Spinal cord (tissue), 10 donors: ENCODE measurements around the gene SYNRG. TPM values are rescaled to one million over a fixed set of nuclear protein-coding genes. Genes with fewer than 3 reads are reported as not detected.

Experiments used
- DNase-seq, 6 donors: peaks; one replicate each; pipeline versions ENCODE4 v3.0.0 to v3.0.0-alpha.2; 2013 to 2015; ENCODE audit warnings: low spot score in 6 of 6, low read depth in 4 of 6
- H3K27ac ChIP-seq: one replicate; pipeline ENCODE4 v1.5.1; 2013; ENCODE audit warnings: low read depth, low read length, control low read depth
- H3K27me3 ChIP-seq: one replicate; pipeline ENCODE4 v1.6.1; 2013; ENCODE audit warnings: low read length; ENCODE audit not compliant: control insufficient read depth, insufficient read depth
- H3K36me3 ChIP-seq: one replicate; pipeline ENCODE4 v1.6.1; 2013; ENCODE audit warnings: low read length; ENCODE audit not compliant: control insufficient read depth, insufficient read depth
- H3K4me1 ChIP-seq: one replicate; pipeline ENCODE4 v1.6.1; 2013; ENCODE audit warnings: low read length; ENCODE audit not compliant: control insufficient read depth, insufficient read depth
- H3K4me3 ChIP-seq: one replicate; pipeline ENCODE4 v1.5.1; 2013; ENCODE audit warnings: low read depth, low read length, control low read depth
- H3K9me3 ChIP-seq: one replicate; pipeline ENCODE4 v1.6.1; 2013; ENCODE audit warnings: low read length; ENCODE audit not compliant: control insufficient read depth, insufficient read depth
- WGBS: methylation state at CpG from one replicate; pipeline ENCODE4 v1.1.5; 2013; ENCODE audit warnings: missing lambda C conversion rate; ENCODE audit not compliant: insufficient coverage; 5-methylcytosine and 5-hydroxymethylcytosine counted together
- polyA plus RNA-seq, 2 donors: library from polyadenylated mRNA; unstranded; fragments of 120-200 nt; gene quantifications; one replicate each; pipeline ENCODE4 v1.2.1, GENCODE V29; 2013; ENCODE audit not compliant: insufficient read length in 2 of 2
- small RNA-seq: library from RNA; depleted of rRNA; stranded (forward); fragments of <200 nt; gene quantifications from one replicate; pipeline ENCODE3, GENCODE V24; 2014; ENCODE audit warnings: low replicate concordance
- total RNA-seq, 2 donors: library from RNA; depleted of rRNA in 1 of 2; stranded (reverse); fragments of 120-200 nt in 1 of 2; fragments of >200 nt in 1 of 2; gene quantifications; one replicate each; pipeline versions ENCODE4 v1.2.3 to v1.2.4, GENCODE V29; 2013 to 2014
- donor health status: healthy.

SYNRG gene
- total and polyA plus RNA-seq, 4 donors = 22.6 to 37.0 (median 32.6) TPM

GRCh38 chr17:37466471-37466870 is 142.7 kb downstream of the SYNRG start:
- no peaks in the 10 kb centered on the region for H3K27me3 ChIP-seq
- H3K36me3 ChIP-seq = peaks cover 28% of the 10 kb centered on the region
- no peak for DNase-seq
- no peaks in the 10 kb centered on the region for H3K9me3 ChIP-seq
- H3K4me1 ChIP-seq = no peaks in the 10 kb centered on the region
- no peak overlapping the region for H3K4me3 ChIP-seq
- no CpG with 5 or more reads among the region's 1 CpG for WGBS
- H3K27ac ChIP-seq = no peak overlapping the region

- Histone ChIP-seq H3K4me3 (no peak overlapping the region), H3K27me3 (no peaks in the 10 kb centered on the region), H3K4me1 (no peaks in the 10 kb centered on the region), H3K36me3 (peaks cover 22% of the 10 kb centered on the region), H3K27ac (no peak overlapping the region), H3K9me3 (no peaks in the 10 kb centered on the region)
- WGBS = 100% methylated on average over 3 of the region's 7 CpGs
- DNase-seq = no peak
These were observed 144.1 kb downstream of the SYNRG start for GRCh38 chr17:37465069-37465616.

Small RNAs within 50 kb of the gene (small RNA-seq; reads per million reads assigned to genes)
- not detected for gene MIR378J

Other genes starting within 250 kb of the SYNRG start
- gene C17orf78, start 233.4 kb downstream of the SYNRG start, total RNA-seq = not detected
- under 1 TPM in 1 of 2 donors, not detected in 1; 0.57 TPM for gene C17orf78, start 233.4 kb downstream of the SYNRG start, polyA plus RNA-seq
- gene ACACA, start 202.6 kb downstream of the SYNRG start, total RNA-seq = 10 to 100 TPM; 62.3 to 94.4 TPM
- 10 to 100 TPM; 80.1 to 80.9 TPM for gene ACACA, start 202.6 kb downstream of the SYNRG start, polyA plus RNA-seq
- gene TADA2A, start 202.5 kb downstream of the SYNRG start, total RNA-seq = 10 to 100 TPM; 26.4 to 40.0 TPM
- 10 to 100 TPM; 24.8 to 30.6 TPM for gene TADA2A, start 202.5 kb downstream of the SYNRG start, polyA plus RNA-seq
- gene DUSP14, start 119.5 kb downstream of the SYNRG start, total RNA-seq = 10 to 100 TPM; 15.6 to 22.9 TPM
- gene DUSP14, start 119.5 kb downstream of the SYNRG start, polyA plus RNA-seq = 10 to 100 TPM; 13.8 to 17.3 TPM
- 10 to 100 TPM; 29.7 to 33.2 TPM for gene DDX52, start 34.0 kb upstream of the SYNRG start, total RNA-seq
- gene DDX52, start 34.0 kb upstream of the SYNRG start, polyA plus RNA-seq = 10 to 100 TPM; 24.3 to 26.7 TPM
- not detected for gene HNF1B, start 135.6 kb upstream of the SYNRG start, total RNA-seq
- gene HNF1B, start 135.6 kb upstream of the SYNRG start, polyA plus RNA-seq = 1 to 10 TPM in 1 of 2 donors, under 1 TPM in 1; 0.76 to 1.3 TPM